Measurements from ENCODE around the gene KDELR1. TPM values are rescaled to one million over a fixed set of nuclear protein-coding genes. Genes with fewer than 3 reads are reported as not detected.

KDELR1 gene
- total RNA-seq, 2 donors from 2014 or later = 233 to 249 TPM

GRCh38 chr19:48385461-48386087 lies 5.8 kb downstream of the KDELR1 start:
- Histone ChIP-seq H3K27me3 (no peaks in the 10 kb centered on the region), H3K9ac (ENCODE audit: low read depth in 2 of 2, low read length in 2 of 2) (no peak overlapping the region), H3K4me1 (no peaks in the 10 kb centered on the region), H3K36me3 (peaks cover 25% of the 10 kb centered on the region), H3K27ac (no peak overlapping the region), H3K9me3 (no peaks in the 10 kb centered on the region), H3K4me3 (no peak overlapping the region)
- TF ChIP-seq CTCF (IDR thresholded peaks at IDR 0.05) = no peak
- DNase-seq = no peak
- intact Hi-C loops (cut with DNase I) = no loop called here

- Histone ChIP-seq H3K4me1 (no peaks in the 10 kb centered on the region), H3K27me3 (no peaks in the 10 kb centered on the region), H3K27ac (no peak overlapping the region), H3K9ac (ENCODE audit: low read depth in 2 of 2, low read length in 2 of 2) (no peak overlapping the region), H3K9me3 (no peaks in the 10 kb centered on the region), H3K4me3 (no peak overlapping the region), H3K36me3 (peaks cover 19% of the 10 kb centered on the region)
- TF ChIP-seq CTCF (IDR thresholded peaks at IDR 0.05) = no peak
- intact Hi-C loops (cut with DNase I) = no loop called here
- no peak for DNase-seq
Observed at GRCh38 chr19:48382286-48382685, 9.1 kb downstream of the KDELR1 start.

GRCh38 chr19:48381178-48381950 lies 10.0 kb downstream of the KDELR1 start:
- no peak overlapping the region for H3K9ac ChIP-seq (ENCODE audit: low read depth in 2 of 2, low read length in 2 of 2)
- H3K27ac ChIP-seq = no peak overlapping the region
- H3K9me3 ChIP-seq = no peaks in the 10 kb centered on the region
- no peak for TF ChIP-seq CTCF (IDR thresholded peaks at IDR 0.05)
- no peaks in the 10 kb centered on the region for H3K27me3 ChIP-seq
- intact Hi-C loops (cut with DNase I) = no loop called here
- no peaks in the 10 kb centered on the region for H3K4me1 ChIP-seq
- H3K4me3 ChIP-seq = no peak overlapping the region
- DNase-seq = no peak
- peaks cover 19% of the 10 kb centered on the region for H3K36me3 ChIP-seq

GRCh38 chr19:48379058-48379457 lies 12.3 kb downstream of the KDELR1 start:
- Histone ChIP-seq H3K4me3 (no peak overlapping the region), H3K4me1 (no peaks in the 10 kb centered on the region), H3K27ac (no peak overlapping the region), H3K9ac (ENCODE audit: low read depth in 2 of 2, low read length in 2 of 2) (no peak overlapping the region), H3K27me3 (no peaks in the 10 kb centered on the region), H3K36me3 (peaks cover 5% of the 10 kb centered on the region), H3K9me3 (no peaks in the 10 kb centered on the region)
- DNase-seq = peak; percentile 26
- intact Hi-C loops (cut with DNase I) = loop anchor here (10.0 kb wide), 1 partner anchor 314 kb away; no protein-coding TSS in a partner anchor
- TF ChIP-seq CTCF (IDR thresholded peaks at IDR 0.05) = no peak

GRCh38 chr19:48378194-48378570 lies 13.2 kb downstream of the KDELR1 start:
- no peak overlapping the region for H3K9ac ChIP-seq (ENCODE audit: low read depth in 2 of 2, low read length in 2 of 2)
- H3K4me1 ChIP-seq = no peaks in the 10 kb centered on the region
- no peaks in the 10 kb centered on the region for H3K27me3 ChIP-seq
- no peak for TF ChIP-seq CTCF (IDR thresholded peaks at IDR 0.05)
- intact Hi-C loops (cut with DNase I) = loop anchor here (10.0 kb wide), 1 partner anchor 313 kb away; no protein-coding TSS in a partner anchor
- H3K36me3 ChIP-seq = peaks cover under 1% of the 10 kb centered on the region
- H3K27ac ChIP-seq = no peak overlapping the region
- H3K9me3 ChIP-seq = no peaks in the 10 kb centered on the region
- H3K4me3 ChIP-seq = no peak overlapping the region
- no peak for DNase-seq

All from colonic mucosa (tissue), 4 donors.